ENCODE measurements around the gene EVX1.

- TF ChIP-seq CTCF (conservative IDR thresholded peaks at IDR 0.05; ENCODE audit: low read depth, low read length) (no peak), EZH2phosphoT487 (IDR thresholded peaks at IDR 0.05; ENCODE audit: borderline replicate concordance, low read length) (no peak), EZH2 (IDR thresholded peaks at IDR 0.05; ENCODE audit: low read length, unreplicated experiment) (no peak)
These were observed 22.8 kb upstream of the EVX1 start for GRCh38 chr7:27219821-27220220.

Measured in PC-3 (cell line).